GM18907 (cell line): Measurements from ENCODE around the gene ADAMTS2.

Source experiments
- ATAC-seq: cut with Tn5 transposase; IDR thresholded peaks from one replicate; pipeline ENCODE4 v1.9.1; 2021; ENCODE audit warnings: mild to moderate bottlenecking, moderate library complexity; ENCODE audit not compliant: unreplicated experiment

ADAMTS2 gene

GRCh38 chr5:179269781-179270543, 75.3 kb downstream of the ADAMTS2 start:
- no peak for ATAC-seq

GRCh38 chr5:179268966-179269693, 76.1 kb downstream of the ADAMTS2 start:
- ATAC-seq: no peak

GRCh38 chr5:179268399-179268952, 76.8 kb downstream of the ADAMTS2 start:
- ATAC-seq: no peak

- ATAC-seq: no peak
These were observed 77.6 kb downstream of the ADAMTS2 start for GRCh38 chr5:179267671-179268083.

GRCh38 chr5:179267071-179267670, 78.1 kb downstream of the ADAMTS2 start:
- ATAC-seq: no peak

- ATAC-seq: no peak
These were observed 78.8 kb downstream of the ADAMTS2 start for GRCh38 chr5:179266291-179267070.

GRCh38 chr5:179265514-179266290, 79.6 kb downstream of the ADAMTS2 start:
- no peak for ATAC-seq

GRCh38 chr5:179264783-179265513, 80.3 kb downstream of the ADAMTS2 start:
- ATAC-seq: no peak

GRCh38 chr5:179264053-179264782, 81.0 kb downstream of the ADAMTS2 start:
- no peak for ATAC-seq

GRCh38 chr5:179263391-179264052, 81.7 kb downstream of the ADAMTS2 start:
- no peak for ATAC-seq

- no peak for ATAC-seq
These were observed 82.9 kb downstream of the ADAMTS2 start for GRCh38 chr5:179262126-179262920.

- ATAC-seq: no peak
These were observed 83.7 kb downstream of the ADAMTS2 start for GRCh38 chr5:179261301-179262125.

- no peak for ATAC-seq
These were observed 84.8 kb downstream of the ADAMTS2 start for GRCh38 chr5:179260324-179261070.

GRCh38 chr5:179259731-179260323, 85.4 kb downstream of the ADAMTS2 start:
- ATAC-seq: no peak
